GM18867 (cell line): Measurements from ENCODE around the gene ISCA2.
A peak's percentile ranks its signal among the peaks of the same experiment; 100 is the strongest.

Source experiments
- ATAC-seq: cut with Tn5 transposase; IDR thresholded peaks from one replicate; pipeline ENCODE4 v1.9.1; 2021; ENCODE audit warnings: mild to moderate bottlenecking, moderate library complexity; ENCODE audit not compliant: unreplicated experiment

Gene ISCA2

GRCh38 chr14:74482571-74482970 lies 11.0 kb upstream of the ISCA2 start:
- ATAC-seq: no peak

GRCh38 chr14:74483321-74483720 lies 10.2 kb upstream of the ISCA2 start:
- no peak for ATAC-seq

- no peak for ATAC-seq
Observed at GRCh38 chr14:74486164-74486563, 7.4 kb upstream of the ISCA2 start.

GRCh38 chr14:74488786-74489397 lies 4.7 kb upstream of the ISCA2 start:
- ATAC-seq: no peak

- ATAC-seq: no peak
Observed at GRCh38 chr14:74490486-74490885, 3.1 kb upstream of the ISCA2 start.

- ATAC-seq: no peak
Observed at GRCh38 chr14:74491956-74492775, 1.4 kb upstream of the ISCA2 start.

GRCh38 chr14:74492776-74493342 lies 706 bp upstream of the ISCA2 start, which contains the start of gene NPC2:
Gene NPC2 (minus strand): TSS chr14:74493305. CDS start chr14:74493274, 31 bp downstream.
- ATAC-seq: peak; percentile 11

- ATAC-seq: no peak
Observed at GRCh38 chr14:74495356-74495755, 1.8 kb downstream of the ISCA2 start.

GRCh38 chr14:74500417-74501134 lies 7.0 kb downstream of the ISCA2 start:
- ATAC-seq: no peak

GRCh38 chr14:74501135-74501614 lies 7.6 kb downstream of the ISCA2 start:
- no peak for ATAC-seq

GRCh38 chr14:74501691-74502090 lies 8.1 kb downstream of the ISCA2 start:
- no peak for ATAC-seq

- ATAC-seq: peak; percentile 45
Observed at GRCh38 chr14:74502236-74503019, 8.9 kb downstream of the ISCA2 start.

- no peak for ATAC-seq
Observed at GRCh38 chr14:74503291-74503937, 9.8 kb downstream of the ISCA2 start.

- no peak for ATAC-seq
Observed at GRCh38 chr14:74503938-74504335, 10.4 kb downstream of the ISCA2 start.

GRCh38 chr14:74504412-74504811 lies 10.8 kb downstream of the ISCA2 start:
- ATAC-seq: no peak

GRCh38 chr14:74504874-74505720 lies 11.5 kb downstream of the ISCA2 start:
- ATAC-seq: no peak

GRCh38 chr14:74505831-74506230 lies 12.3 kb downstream of the ISCA2 start:
- no peak for ATAC-seq

GRCh38 chr14:74506411-74506851 lies 12.9 kb downstream of the ISCA2 start:
- no peak for ATAC-seq

- ATAC-seq: no peak
Observed at GRCh38 chr14:74507085-74507484, 13.5 kb downstream of the ISCA2 start.
